GM19438 (cell line): Measurements from ENCODE around the gene TOLLIP.

Experiments
- ATAC-seq: cut with Tn5 transposase; IDR thresholded peaks from one replicate; pipeline ENCODE4 v1.9.1; 2021; ENCODE audit warnings: low read depth; ENCODE audit not compliant: unreplicated experiment

Gene TOLLIP

GRCh38 chr11:1317993-1318392, 8.6 kb upstream of the TOLLIP start:
- ATAC-seq: no peak

DNA sequence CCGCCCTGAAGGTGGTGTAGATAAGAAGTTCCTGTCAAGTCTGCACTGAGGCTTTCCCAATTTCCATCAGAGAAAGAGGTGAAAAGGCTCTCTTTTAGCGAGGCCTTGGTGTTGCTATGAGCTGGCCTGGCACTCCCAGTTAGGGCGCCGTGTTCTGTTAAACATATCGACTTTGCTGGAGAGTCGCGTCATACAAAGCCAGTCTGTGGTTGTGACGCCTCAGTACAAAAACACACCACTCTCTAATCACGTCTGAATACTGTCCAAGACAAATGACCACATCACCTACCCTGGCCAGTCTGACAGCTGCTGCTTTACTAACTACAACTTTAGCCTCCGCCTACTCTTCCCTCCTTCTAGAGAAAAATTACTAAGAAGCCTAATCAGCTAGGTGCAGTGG, 8.0 kb upstream of the TOLLIP start:
- ATAC-seq: no peak

DNA sequence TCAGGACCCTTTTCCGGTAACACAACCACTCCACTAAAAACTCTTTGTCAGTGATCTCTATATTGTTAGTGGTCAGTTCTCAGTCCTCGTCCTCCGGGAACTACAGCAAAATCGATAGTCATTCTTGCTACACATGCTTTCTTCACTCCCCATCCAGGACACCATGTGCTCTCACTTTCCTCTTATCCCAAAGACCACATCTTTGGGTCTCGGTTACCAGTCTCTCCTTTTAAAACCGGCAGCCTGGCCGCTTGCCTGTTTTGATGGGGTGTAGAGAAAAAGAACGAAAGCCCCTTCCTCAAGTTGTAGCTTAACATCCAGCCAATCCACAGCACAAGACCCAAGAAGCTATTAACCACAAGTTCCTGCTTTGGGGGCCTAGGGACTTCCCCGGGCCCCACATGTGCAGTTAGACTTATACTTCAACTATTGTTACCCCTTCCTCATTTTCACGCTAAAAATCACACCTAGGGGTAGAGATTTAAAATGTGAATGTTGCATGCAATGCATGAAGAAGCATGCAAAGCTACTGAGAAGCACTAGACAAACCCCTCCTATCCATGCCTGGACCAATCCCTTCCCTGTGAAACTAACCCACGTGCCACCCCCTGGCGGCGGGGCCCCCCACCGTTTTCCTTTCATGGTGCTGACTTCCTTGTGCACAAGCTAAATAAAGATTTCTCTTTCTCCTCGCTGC, 1.5 kb upstream of the TOLLIP start:
- ATAC-seq: no peak

- ATAC-seq: no peak
Observed at GRCh38 chr11:1310318-1310687, 871 bp upstream of the TOLLIP start.

DNA sequence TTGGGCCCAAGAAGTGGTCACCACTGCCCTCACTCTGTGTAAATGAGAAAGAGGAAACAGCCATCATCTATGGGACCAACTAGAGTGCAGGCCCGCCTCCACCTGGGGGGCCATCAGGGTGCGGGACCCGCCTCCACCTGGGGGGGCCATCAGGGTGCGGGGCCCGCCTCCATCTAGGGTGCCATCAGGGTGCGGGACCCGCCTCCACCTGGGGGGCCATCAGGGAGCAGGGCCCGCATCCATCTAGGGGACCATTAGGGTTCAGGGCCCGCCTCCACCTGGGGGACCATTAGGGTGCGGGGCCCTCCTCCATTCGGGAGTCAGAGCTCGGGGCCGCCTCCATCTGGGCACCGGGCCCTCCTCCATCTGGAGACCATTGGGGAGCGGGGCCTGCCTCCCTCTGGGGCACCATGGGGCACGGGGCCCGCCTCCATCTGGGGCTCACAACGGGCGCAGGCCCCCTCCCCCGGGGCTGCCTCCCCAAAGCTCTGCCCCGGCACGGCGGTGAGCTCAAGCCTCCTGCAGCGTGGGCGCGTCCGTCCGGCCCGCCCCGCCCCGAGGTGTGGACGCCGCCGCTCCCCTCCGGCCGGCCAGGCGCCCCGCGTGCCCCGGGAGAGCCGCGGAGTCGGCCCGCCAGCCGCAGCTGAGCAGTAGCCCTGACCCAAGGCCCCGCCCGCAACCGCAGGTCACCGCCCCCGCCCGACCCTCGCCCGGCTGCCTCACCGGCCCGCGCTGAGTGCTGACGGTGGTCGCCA, 512 bp downstream of the TOLLIP start:
- peak; percentile 58 for ATAC-seq

DNA sequence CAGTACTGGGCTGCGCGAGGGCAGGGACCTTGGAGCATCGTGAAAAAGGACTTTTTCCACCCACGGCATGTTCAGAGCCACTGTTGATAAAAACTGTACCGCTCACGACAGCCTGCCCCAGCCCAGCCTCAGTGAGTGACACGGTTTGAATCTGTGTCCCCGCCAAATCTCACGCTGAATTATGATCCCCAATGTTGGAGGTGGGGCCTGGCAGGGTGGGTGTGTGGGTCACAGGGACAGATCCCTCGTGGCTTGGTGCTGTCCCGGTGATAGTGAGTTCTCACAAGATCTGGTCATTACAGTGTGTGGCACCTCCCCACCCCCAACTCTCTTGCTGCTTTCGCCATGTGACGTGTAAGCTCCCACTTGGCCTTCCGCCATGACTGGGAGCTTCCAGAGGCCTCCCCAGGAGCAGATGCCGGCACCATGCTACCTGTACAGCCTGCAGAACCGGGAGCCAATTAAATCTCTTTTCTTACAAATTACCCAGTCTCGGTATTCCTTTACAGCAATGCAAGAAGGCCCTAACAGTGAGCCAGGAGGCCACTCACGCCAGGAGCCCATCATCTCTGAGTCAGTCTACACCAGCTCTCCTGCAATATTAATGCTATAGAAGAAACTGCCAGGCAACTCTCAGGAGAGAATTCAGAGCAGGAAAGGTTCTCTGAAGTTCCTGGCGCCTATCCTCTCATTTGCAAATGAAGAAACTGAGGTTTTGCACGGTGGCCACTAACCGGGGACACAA, 1.3 kb downstream of the TOLLIP start:
- ATAC-seq: no peak

GRCh38 chr11:1307163-1307870, 2.1 kb downstream of the TOLLIP start:
- ATAC-seq: no peak

DNA sequence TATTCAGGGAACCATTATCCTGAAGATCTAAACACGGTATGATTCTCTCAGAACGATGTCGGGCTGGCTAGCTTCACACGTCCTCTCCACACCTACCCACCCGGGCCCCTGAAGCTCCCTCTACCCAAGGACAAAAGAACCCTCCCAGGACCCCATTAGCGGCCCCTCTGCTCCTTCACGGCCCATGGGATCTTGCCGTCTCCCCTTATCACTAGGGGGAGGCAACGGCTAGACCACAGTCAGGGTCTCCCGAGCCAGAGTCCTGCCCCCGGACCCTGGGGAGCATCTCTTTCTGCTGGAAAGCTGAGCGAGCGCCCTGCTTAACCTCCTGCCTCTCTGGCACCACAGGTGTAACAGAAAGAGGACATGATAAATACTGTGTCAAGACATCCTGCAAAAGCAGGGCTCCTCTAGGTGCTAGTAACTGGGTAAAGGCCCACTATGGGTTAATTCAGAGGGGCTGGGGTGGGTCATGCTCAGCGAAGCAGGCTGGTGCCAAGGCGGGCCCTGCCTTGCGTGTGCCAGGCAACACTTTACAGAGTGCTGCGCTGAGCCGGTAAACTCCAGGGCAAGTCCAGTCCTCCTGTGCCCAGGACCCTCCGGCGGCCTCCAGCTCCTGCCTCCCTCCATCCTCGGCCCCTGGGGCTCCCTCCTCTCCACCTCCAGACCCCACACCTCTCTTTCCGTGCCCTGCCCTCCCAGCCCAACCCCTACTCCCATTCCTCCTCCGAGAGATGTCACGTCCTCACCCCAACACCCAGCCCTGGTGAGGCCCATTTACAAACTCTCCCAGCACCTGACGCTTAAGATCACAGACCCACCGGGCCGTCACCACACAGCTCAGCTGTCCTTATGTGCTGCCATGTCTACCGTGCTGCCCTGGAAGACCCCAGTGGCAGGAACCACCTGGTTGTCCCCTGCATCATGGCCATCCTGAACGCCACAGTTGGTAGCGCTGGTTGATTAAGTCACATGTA, 3.0 kb downstream of the TOLLIP start:
- no peak for ATAC-seq

GRCh38 chr11:1305501-1306056, 3.9 kb downstream of the TOLLIP start:
- ATAC-seq: no peak

DNA sequence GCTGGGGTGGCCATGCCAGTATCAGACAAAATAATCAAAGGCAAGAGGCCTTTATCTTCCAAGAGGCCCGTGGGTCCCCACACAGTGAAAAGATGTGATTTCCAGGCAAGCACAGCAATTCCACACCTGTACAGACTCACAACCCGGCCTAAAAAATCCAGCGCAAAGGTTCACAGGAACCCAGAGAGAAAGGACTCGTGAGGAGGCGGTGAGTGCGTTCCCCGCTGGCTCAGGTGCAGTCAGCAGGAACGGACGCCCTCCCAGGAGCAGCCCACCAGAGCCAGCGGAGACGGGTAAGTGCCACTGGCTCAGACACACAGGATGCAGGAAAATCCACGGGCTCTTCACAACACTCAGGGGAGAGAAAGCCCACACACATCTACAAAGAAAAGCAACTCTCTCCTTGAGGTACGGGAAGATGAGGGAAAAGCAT, 4.4 kb downstream of the TOLLIP start:
- no peak for ATAC-seq

DNA sequence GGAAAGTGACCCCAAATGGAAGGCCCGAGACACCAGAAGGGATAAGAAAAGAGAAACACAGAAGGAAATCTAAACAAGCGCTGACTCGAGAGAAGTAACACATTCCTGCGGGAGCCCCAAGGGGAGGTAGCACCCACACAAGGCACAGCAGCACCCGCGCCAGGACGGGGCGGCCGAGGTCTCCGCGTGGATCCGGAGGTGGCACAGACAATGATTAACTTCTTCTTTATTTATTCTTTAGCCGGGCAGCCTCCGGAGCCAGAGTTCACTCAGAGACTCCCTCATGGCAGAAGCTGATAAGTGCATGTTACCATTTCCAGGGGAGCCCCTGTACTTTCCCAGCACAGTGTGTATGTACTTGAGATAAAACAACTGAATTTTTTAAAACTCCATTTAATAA, 5.1 kb downstream of the TOLLIP start:
- ATAC-seq: no peak

DNA sequence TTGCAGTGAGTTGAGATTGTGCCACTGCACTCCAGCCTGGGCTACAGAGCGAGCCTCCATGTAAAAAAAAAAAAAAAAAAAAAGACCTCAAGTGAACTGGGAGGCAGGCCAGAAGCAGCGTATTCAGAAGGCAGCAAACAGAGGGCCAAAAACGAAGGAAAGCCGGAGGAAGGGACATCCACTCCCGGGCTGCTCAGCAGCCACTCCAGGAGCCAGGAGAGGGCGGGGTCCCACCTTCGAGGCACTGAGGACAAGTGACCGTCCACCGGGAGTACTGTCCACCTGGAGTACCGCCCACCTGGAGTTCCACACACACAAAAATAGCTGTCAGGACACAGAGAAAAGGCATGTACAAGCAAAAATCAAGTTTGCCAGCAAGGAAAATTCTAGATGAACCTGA, 5.5 kb downstream of the TOLLIP start:
- ATAC-seq: no peak

DNA sequence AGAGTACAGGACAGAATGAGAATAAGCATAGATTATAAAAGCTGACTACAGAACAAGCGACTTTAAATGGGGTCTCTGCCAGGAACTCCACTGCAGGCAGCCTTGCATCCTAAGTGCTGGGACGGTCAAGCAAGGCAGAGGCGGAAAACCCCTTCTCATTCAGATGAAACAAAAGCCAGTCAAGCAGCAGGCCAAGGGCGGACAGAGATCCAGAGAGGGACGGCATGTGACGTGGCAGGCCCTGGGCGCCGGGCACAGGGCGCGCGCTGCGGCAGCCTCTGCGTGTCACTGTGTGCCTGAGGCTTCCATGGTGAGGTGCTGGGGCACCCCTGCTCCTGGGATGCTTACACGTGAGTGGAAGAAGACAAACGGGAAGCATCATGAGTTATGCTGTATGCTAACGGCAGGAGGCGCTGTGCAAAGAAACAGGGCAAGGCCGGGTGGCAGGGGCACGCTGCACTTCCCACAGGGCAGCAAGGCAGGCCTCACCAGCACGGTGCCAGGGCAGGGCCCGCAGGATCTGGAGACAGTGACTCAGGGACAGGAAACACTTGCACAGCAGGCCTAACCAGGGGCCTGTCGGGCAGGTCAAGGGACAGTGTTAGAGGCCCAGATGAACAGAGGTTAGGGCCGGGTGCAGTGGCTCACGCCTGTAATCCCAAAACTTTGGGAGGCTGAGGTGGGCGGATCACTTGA, 6.2 kb downstream of the TOLLIP start:
- no peak for ATAC-seq

- ATAC-seq: no peak
Observed at GRCh38 chr11:1302461-1303125, 6.8 kb downstream of the TOLLIP start.

DNA sequence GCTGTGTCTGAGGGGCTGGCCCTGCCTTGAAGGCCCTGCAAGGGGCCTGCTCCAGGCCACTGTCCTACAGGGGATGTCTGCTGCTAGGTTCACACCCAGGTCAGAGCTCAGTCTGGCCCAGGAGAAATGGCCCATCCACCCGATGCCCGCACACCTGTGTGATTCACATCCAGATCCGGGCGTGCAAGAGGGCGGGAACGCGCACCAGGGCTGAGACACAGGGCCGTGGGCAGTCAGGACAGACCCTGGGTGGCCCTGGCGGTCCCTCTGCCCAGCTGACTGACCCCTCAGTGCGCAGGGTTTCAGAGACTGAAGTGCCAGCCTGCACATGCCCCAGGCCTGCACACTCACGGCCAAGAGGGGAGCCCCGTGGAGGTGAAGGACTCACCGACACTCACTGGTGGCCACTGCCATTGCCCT, 7.4 kb downstream of the TOLLIP start:
- no peak for ATAC-seq

GRCh38 chr11:1301220-1302000, 8.0 kb downstream of the TOLLIP start:
- ATAC-seq: no peak

GRCh38 chr11:1300569-1301187, 8.8 kb downstream of the TOLLIP start:
- ATAC-seq: no peak
